GM18520 (cell line): ENCODE results near the gene TP73.

Experiments used
- ATAC-seq: cut with Tn5 transposase; IDR thresholded peaks from one replicate; pipeline ENCODE4 v1.9.1; 2021; ENCODE audit not compliant: unreplicated experiment

Gene TP73

GRCh38 chr1:3776231-3776961 is 124.1 kb downstream of the TP73 start:
- no peak for ATAC-seq

- ATAC-seq, result no peak
Observed at GRCh38 chr1:3777078-3777547, 124.8 kb downstream of the TP73 start.

GRCh38 chr1:3777647-3778589 is 125.6 kb downstream of the TP73 start:
- no peak for ATAC-seq

- ATAC-seq, result no peak
Observed at GRCh38 chr1:3778590-3779264, 126.4 kb downstream of the TP73 start.

GRCh38 chr1:3779265-3779911 is 127.1 kb downstream of the TP73 start:
- no peak for ATAC-seq

- ATAC-seq, result no peak
Observed at GRCh38 chr1:3779912-3780416, 127.6 kb downstream of the TP73 start.

- ATAC-seq, result no peak
Observed at GRCh38 chr1:3780901-3781300, 128.6 kb downstream of the TP73 start.

GRCh38 chr1:3783651-3784474 is 131.5 kb downstream of the TP73 start:
- no peak for ATAC-seq

GRCh38 chr1:3785045-3785444 is 132.7 kb downstream of the TP73 start:
- ATAC-seq, result no peak

- ATAC-seq, result no peak
Observed at GRCh38 chr1:3785456-3786157, 133.3 kb downstream of the TP73 start.
